ENCODE measurements around the gene KLF6.
A peak's percentile ranks its signal among the peaks of the same experiment; 100 is the strongest.

The KLF6 gene

GRCh38 chr10:3787816-3788215 lies 2.8 kb upstream of the KLF6 start:
- DNase-seq (ENCODE audit: low read depth, low spot score), result no peak
- no peaks in the 10 kb centered on the region for H3K9me3 ChIP-seq (ENCODE audit: control insufficient read depth, insufficient read depth, low read length)
- WGBS (ENCODE audit: insufficient coverage, insufficient read length), result no CpG with 5 or more reads among the region's 9 CpGs
- H3K27ac ChIP-seq (ENCODE audit: low read length), result no peak overlapping the region
- H3K36me3 ChIP-seq (ENCODE audit: control insufficient read depth, insufficient read depth, low read length), result no peaks in the 10 kb centered on the region
- H3K4me3 ChIP-seq (ENCODE audit: low read length), result no peak overlapping the region
- no peaks in the 10 kb centered on the region for H3K27me3 ChIP-seq (ENCODE audit: control insufficient read depth, insufficient read depth, low read length)
- peaks cover 5% of the 10 kb centered on the region; the same call in 1 of the 2 replicates for H3K4me1 ChIP-seq (ENCODE audit: control insufficient read depth, insufficient read depth, low read length)

- H3K36me3 ChIP-seq (ENCODE audit: control insufficient read depth, insufficient read depth, low read length), result no peaks in the 10 kb centered on the region
- no peaks in the 10 kb centered on the region for H3K27me3 ChIP-seq (ENCODE audit: control insufficient read depth, insufficient read depth, low read length)
- no peaks in the 10 kb centered on the region for H3K9me3 ChIP-seq (ENCODE audit: control insufficient read depth, insufficient read depth, low read length)
- H3K27ac ChIP-seq (ENCODE audit: low read length), result no peak overlapping the region
- WGBS (ENCODE audit: insufficient coverage, insufficient read length), result no CpG with 5 or more reads among the region's 3 CpGs
- H3K4me1 ChIP-seq (ENCODE audit: control insufficient read depth, insufficient read depth, low read length), result peaks cover 5% of the 10 kb centered on the region; the same call in 1 of the 2 replicates
- H3K4me3 ChIP-seq (ENCODE audit: low read length), result no peak overlapping the region
- DNase-seq (ENCODE audit: low read depth, low spot score), result no peak
These were observed 2.0 kb upstream of the KLF6 start for GRCh38 chr10:3787016-3787400.

GRCh38 chr10:3786295-3787015 lies 1.4 kb upstream of the KLF6 start:
- H3K4me3 ChIP-seq (ENCODE audit: low read length), result no peak overlapping the region
- 0 out of 2 replicates have a peak, but pooled peaks cover 2% of the 10 kb centered on the region for H3K36me3 ChIP-seq (ENCODE audit: control insufficient read depth, insufficient read depth, low read length)
- WGBS (ENCODE audit: insufficient coverage, insufficient read length), result 100% methylated on average over 1 of the region's 18 CpGs
- H3K27ac ChIP-seq (ENCODE audit: low read length), result no peak overlapping the region
- H3K27me3 ChIP-seq (ENCODE audit: control insufficient read depth, insufficient read depth, low read length), result no peaks in the 10 kb centered on the region
- H3K4me1 ChIP-seq (ENCODE audit: control insufficient read depth, insufficient read depth, low read length), result peaks cover 6% of the 10 kb centered on the region; the same call in 1 of the 2 replicates
- H3K9me3 ChIP-seq (ENCODE audit: control insufficient read depth, insufficient read depth, low read length), result no peaks in the 10 kb centered on the region
- DNase-seq (ENCODE audit: low read depth, low spot score), result no peak

- no CpG with 5 or more reads among the region's 18 CpGs for WGBS (ENCODE audit: insufficient coverage, insufficient read length)
- peak overlapping the region; percentile 71; the same call in 1 of the 2 replicates for H3K4me3 ChIP-seq (ENCODE audit: low read length)
These were observed 852 bp upstream of the KLF6 start for GRCh38 chr10:3785851-3786271.

GRCh38 chr10:3785251-3785850 lies 342 bp upstream of the KLF6 start:
- Histone ChIP-seq H3K4me1 (ENCODE audit: control insufficient read depth, insufficient read depth, low read length) (peaks cover 6% of the 10 kb centered on the region; the same call in 1 of the 2 replicates), H3K9me3 (ENCODE audit: control insufficient read depth, insufficient read depth, low read length) (no peaks in the 10 kb centered on the region), H3K27ac (ENCODE audit: low read length) (no peak overlapping the region), H3K4me3 (ENCODE audit: low read length) (peak overlapping the region; percentile 71; the same call in 1 of the 2 replicates), H3K36me3 (ENCODE audit: control insufficient read depth, insufficient read depth, low read length) (peaks cover 13% of the 10 kb centered on the region), H3K27me3 (ENCODE audit: control insufficient read depth, insufficient read depth, low read length) (no peaks in the 10 kb centered on the region)
- peak; percentile 82 for DNase-seq (ENCODE audit: low read depth, low spot score)
- no CpG with 5 or more reads among the region's 76 CpGs for WGBS (ENCODE audit: insufficient coverage, insufficient read length)

More at GRCh38 chr10:3785851-3786271, 852 bp upstream of the KLF6 start:
- H3K27ac ChIP-seq (ENCODE audit: low read length), result no peak overlapping the region
- H3K9me3 ChIP-seq (ENCODE audit: control insufficient read depth, insufficient read depth, low read length), result no peaks in the 10 kb centered on the region
- H3K4me1 ChIP-seq (ENCODE audit: control insufficient read depth, insufficient read depth, low read length), result peaks cover 6% of the 10 kb centered on the region; the same call in 1 of the 2 replicates
- H3K27me3 ChIP-seq (ENCODE audit: control insufficient read depth, insufficient read depth, low read length), result no peaks in the 10 kb centered on the region
- no peak for DNase-seq (ENCODE audit: low read depth, low spot score)
- H3K36me3 ChIP-seq (ENCODE audit: control insufficient read depth, insufficient read depth, low read length), result peaks cover 8% of the 10 kb centered on the region; the same call in 1 of the 2 replicates

- no CpG with 5 or more reads among the region's 22 CpGs for WGBS (ENCODE audit: insufficient coverage, insufficient read length)
These were observed 1.2 kb downstream of the KLF6 start for GRCh38 chr10:3783682-3784432.

GRCh38 chr10:3783316-3783681 lies 1.7 kb downstream of the KLF6 start:
- Histone ChIP-seq H3K4me1 (ENCODE audit: control insufficient read depth, insufficient read depth, low read length) (peaks cover 6% of the 10 kb centered on the region; the same call in 1 of the 2 replicates), H3K27ac (ENCODE audit: low read length) (no peak overlapping the region), H3K4me3 (ENCODE audit: low read length) (peak overlapping the region; percentile 63), H3K27me3 (ENCODE audit: control insufficient read depth, insufficient read depth, low read length) (no peaks in the 10 kb centered on the region), H3K36me3 (ENCODE audit: control insufficient read depth, insufficient read depth, low read length) (peaks cover 23% of the 10 kb centered on the region), H3K9me3 (ENCODE audit: control insufficient read depth, insufficient read depth, low read length) (no peaks in the 10 kb centered on the region)
- WGBS (ENCODE audit: insufficient coverage, insufficient read length), result no CpG with 5 or more reads among the region's 12 CpGs
- DNase-seq (ENCODE audit: low read depth, low spot score), result no peak

More at GRCh38 chr10:3783682-3784432, 1.2 kb downstream of the KLF6 start:
- H3K9me3 ChIP-seq (ENCODE audit: control insufficient read depth, insufficient read depth, low read length), result no peaks in the 10 kb centered on the region
- H3K36me3 ChIP-seq (ENCODE audit: control insufficient read depth, insufficient read depth, low read length), result peaks cover 23% of the 10 kb centered on the region
- H3K27me3 ChIP-seq (ENCODE audit: control insufficient read depth, insufficient read depth, low read length), result no peaks in the 10 kb centered on the region
- H3K4me3 ChIP-seq (ENCODE audit: low read length), result peak overlapping the region; percentile 63; the same call in 1 of the 2 replicates
- no peak overlapping the region for H3K27ac ChIP-seq (ENCODE audit: low read length)
- DNase-seq (ENCODE audit: low read depth, low spot score), result no peak
- H3K4me1 ChIP-seq (ENCODE audit: control insufficient read depth, insufficient read depth, low read length), result peaks cover 6% of the 10 kb centered on the region; the same call in 1 of the 2 replicates

GRCh38 chr10:3782451-3783315 lies 2.3 kb downstream of the KLF6 start:
- H3K27me3 ChIP-seq (ENCODE audit: control insufficient read depth, insufficient read depth, low read length), result no peaks in the 10 kb centered on the region
- H3K27ac ChIP-seq (ENCODE audit: low read length), result no peak overlapping the region
- peaks cover 23% of the 10 kb centered on the region for H3K36me3 ChIP-seq (ENCODE audit: control insufficient read depth, insufficient read depth, low read length)
- H3K4me1 ChIP-seq (ENCODE audit: control insufficient read depth, insufficient read depth, low read length), result peaks cover 6% of the 10 kb centered on the region; the same call in 1 of the 2 replicates
- H3K9me3 ChIP-seq (ENCODE audit: control insufficient read depth, insufficient read depth, low read length), result no peaks in the 10 kb centered on the region
- DNase-seq (ENCODE audit: low read depth, low spot score), result no peak
- peak overlapping the region; percentile 63; the same call in 1 of the 2 replicates for H3K4me3 ChIP-seq (ENCODE audit: low read length)
- WGBS (ENCODE audit: insufficient coverage, insufficient read length), result no CpG with 5 or more reads among the region's 13 CpGs

- Histone ChIP-seq H3K9me3 (ENCODE audit: control insufficient read depth, insufficient read depth, low read length) (no peaks in the 10 kb centered on the region), H3K4me3 (ENCODE audit: low read length) (no peak overlapping the region), H3K27me3 (ENCODE audit: control insufficient read depth, insufficient read depth, low read length) (no peaks in the 10 kb centered on the region), H3K4me1 (ENCODE audit: control insufficient read depth, insufficient read depth, low read length) (peaks cover 6% of the 10 kb centered on the region; the same call in 1 of the 2 replicates), H3K27ac (ENCODE audit: low read length) (no peak overlapping the region), H3K36me3 (ENCODE audit: control insufficient read depth, insufficient read depth, low read length) (peaks cover 23% of the 10 kb centered on the region)
- no peak for DNase-seq (ENCODE audit: low read depth, low spot score)
- no CpG with 5 or more reads among the region's 8 CpGs for WGBS (ENCODE audit: insufficient coverage, insufficient read length)
These were observed 2.9 kb downstream of the KLF6 start for GRCh38 chr10:3782146-3782450.

Data from iPS DF 6.9 (cell line).